GM18519 (cell line): Measurements from ENCODE around the gene SERTAD1.

ENCODE experiments used
- ATAC-seq: cut with Tn5 transposase; IDR thresholded peaks from one replicate; pipeline ENCODE4 v1.9.1; 2021; ENCODE audit warnings: mild to moderate bottlenecking, moderate library complexity; ENCODE audit not compliant: unreplicated experiment, low FRiP score

SERTAD1 gene

DNA sequence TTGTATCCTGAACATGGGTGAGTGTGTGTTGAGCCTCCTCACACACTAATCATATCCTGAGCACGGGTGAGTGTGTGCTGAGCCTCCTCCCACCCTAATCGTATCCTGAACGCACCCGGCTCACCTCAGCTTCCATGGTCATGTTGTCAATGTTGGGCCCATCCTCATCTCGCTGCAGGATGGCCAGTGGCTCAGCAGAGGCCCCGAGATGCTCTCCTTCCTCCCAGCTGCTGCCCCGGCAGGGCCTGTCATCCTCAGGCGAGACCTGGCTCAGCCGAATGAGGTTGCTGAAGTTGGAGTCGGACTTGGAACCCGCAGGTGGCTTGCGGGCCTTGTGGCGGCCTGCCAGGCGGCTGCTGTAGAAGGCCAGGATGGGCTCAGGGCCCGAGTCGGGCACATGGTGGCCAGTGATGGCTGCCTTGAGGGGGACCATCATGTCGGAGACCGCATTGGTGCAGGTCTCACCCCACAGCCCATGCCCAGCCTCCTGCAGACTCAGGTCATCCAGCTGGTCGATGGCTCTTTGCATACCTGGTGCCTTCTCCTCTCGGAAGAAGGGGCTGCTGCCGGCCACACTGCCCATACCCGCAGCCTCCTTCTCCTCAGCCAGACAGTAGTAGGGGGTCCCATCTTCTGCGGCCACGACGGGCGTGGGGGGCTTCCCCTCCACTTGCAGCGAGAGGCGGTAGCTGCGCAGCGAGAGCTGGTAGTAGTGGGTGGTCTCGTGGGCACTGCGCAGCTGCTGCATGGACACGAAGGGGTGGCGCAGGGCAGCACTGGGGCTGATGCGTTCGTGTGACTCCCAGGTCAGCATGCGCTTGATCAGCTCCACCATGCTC is 45.4 kb downstream of the SERTAD1 start:
- no peak for ATAC-seq

DNA sequence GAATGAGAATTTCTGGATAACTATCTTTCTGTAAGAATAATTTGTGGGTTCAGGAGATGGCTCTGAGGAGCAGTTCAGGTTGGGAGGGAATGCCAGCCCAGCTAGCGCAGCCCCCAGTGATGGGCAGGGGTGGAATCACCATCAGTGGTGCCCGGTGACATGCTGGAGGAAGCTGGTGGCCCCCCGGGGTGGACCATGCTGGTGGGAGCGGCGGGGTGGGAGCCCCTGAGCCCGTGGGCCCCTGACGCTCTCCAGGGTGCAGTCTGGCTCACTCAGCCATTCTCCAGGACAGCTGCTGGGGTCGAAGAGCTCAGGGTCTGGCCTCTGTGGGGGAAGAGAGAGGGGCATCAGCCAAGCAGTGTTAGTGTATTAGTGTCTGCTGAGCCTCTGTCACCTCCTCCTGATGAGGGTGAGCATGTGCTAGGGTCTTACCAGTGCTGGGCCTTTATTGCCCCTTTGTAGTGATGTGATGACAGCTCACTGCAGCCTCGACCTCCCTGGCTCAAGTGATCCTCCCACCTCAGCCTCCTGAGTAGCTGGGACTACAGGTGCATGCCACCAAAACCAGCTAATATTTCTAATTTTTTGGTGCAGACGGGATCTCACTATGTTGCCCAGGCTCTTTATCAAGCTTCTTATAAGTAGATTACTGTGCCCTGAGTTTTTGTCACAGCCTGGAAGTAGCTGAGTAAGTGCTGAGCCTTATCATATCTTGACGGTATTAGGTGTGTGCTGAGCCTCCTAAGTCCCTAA is 46.2 kb downstream of the SERTAD1 start:
- no peak for ATAC-seq

DNA sequence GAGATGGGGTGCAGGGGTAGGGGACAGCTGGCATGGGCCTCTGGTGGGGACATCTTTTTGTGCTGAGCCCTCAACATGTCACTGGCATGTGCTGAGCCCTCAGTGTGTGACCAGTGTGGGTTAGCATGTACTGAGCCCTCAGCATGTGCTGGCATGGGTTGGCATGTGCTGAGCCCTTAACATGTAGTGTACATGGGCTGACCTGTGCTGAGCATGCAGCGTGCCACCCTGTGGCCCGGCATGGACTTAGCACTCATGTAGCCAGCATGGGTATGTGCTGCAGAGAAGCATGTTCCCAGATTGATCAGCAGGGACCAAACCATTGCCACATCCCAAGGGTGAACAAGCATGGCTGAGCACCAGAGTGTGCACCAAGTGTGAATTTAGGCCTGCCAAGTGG is 47.3 kb downstream of the SERTAD1 start:
- no peak for ATAC-seq

DNA sequence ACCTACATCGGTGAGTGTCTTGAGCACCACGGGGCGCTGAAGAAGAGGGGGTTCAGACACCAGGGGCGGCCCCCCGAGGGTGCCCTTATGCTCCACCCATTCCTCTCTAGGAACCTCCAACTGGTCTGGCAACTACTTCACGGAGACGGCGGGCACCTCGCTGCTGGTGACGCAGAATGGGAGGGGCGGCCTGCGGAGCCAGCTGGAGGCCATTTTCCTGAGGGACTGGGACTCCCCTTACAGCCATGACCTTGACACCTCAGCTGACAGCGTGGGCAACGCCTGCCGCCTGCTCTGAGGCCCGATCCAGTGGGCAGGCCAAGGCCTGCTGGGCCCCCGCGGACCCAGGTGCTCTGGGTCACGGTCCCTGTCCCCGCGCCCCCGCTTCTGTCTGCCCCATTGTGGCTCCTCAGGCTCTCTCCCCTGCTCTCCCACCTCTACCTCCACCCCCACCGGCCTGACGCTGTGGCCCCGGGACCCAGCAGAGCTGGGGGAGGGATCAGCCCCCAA is 47.9 kb downstream of the SERTAD1 start:
- ATAC-seq, result no peak

DNA sequence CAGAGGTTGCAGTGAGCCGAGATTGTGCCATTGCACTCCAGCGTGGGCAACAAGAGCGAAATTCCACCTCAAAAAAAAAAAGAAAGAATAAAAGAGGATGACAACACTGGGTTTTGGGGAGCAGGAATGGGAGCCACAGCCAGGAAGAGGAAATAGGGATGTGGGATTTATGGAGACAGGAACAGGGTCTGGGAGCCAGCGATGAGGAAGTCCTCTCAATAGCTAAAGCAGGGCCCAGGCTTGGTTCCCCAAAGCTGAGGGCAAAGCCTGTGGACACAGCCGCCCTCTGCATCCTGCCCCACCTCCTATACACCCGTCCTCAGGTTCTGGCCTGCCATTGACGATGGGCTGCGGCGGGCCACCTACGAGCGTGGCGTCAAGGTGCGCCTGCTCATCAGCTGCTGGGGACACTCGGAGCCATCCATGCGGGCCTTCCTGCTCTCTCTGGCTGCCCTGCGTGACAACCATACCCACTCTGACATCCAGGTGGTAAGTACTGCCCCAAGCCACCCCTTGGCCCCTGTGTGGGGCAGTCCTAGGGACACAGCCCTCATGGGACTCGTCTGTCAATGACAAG is 49.4 kb downstream of the SERTAD1 start:
- ATAC-seq, result no peak

DNA sequence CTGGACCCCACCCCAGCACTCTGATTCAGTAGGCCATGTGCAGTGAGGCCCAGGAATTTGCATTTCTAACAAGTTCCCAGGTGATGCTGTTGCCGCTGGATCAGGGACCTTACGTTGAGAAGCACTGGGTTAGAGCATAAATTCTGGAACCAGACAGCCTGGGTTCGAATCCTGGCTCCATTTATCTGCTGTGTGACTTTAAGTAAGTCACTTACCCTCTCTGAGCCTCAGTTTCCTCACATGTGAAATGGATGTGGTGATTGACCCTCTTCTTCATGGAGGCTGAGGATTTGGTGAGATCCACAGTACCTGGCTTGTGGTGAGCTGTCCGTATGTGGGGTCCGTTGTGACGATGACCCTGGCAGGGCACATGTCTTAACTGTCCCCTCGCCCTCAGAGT is 51.7 kb downstream of the SERTAD1 start:
- ATAC-seq, result no peak

DNA sequence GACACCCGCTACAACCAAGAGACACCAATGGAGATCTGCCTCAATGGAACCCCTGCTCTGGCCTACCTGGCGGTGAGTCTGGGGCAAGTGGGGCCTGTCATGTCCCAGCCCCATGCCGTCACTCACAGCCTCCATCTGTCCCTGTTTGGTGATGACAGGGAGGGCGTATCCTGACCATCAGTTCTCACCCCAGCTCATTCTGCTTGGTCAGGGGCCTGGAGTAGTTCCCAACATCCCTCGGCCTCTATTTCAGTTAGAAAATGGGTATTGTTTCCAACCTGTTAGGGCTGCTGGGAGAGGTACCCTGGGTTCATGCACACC is 54.0 kb downstream of the SERTAD1 start:
- ATAC-seq, result no peak
